LoVo (cell line): ENCODE results near the gene ABI1.

Experiments used
- DNase-seq: peaks from one replicate; pipeline ENCODE4 v3.0.0-alpha.2; 2016; ENCODE audit warnings: low spot score

ABI1 gene

GRCh38 chr10:26854524-26854923 lies 6.2 kb downstream of the ABI1 start:
- DNase-seq, result no peak

- DNase-seq, result no peak
Observed at GRCh38 chr10:26844396-26844975, 16.3 kb downstream of the ABI1 start.

GRCh38 chr10:26843736-26844135 lies 17.0 kb downstream of the ABI1 start:
- no peak for DNase-seq

GRCh38 chr10:26841733-26842317 lies 18.9 kb downstream of the ABI1 start:
- no peak for DNase-seq

GRCh38 chr10:26840938-26841732 lies 19.6 kb downstream of the ABI1 start:
- no peak for DNase-seq

GRCh38 chr10:26839966-26840627 lies 20.7 kb downstream of the ABI1 start:
- DNase-seq, result no peak

GRCh38 chr10:26837139-26837538 lies 23.6 kb downstream of the ABI1 start:
- DNase-seq, result no peak

- DNase-seq, result no peak
Observed at GRCh38 chr10:26835025-26835424, 25.7 kb downstream of the ABI1 start.

- no peak for DNase-seq
Observed at GRCh38 chr10:26832960-26833359, 27.8 kb downstream of the ABI1 start.

- no peak for DNase-seq
Observed at GRCh38 chr10:26831936-26832335, 28.8 kb downstream of the ABI1 start.

GRCh38 chr10:26829810-26830515 lies 30.8 kb downstream of the ABI1 start:
- DNase-seq, result no peak

- DNase-seq, result no peak
Observed at GRCh38 chr10:26824015-26824690, 36.6 kb downstream of the ABI1 start.

- no peak for DNase-seq
Observed at GRCh38 chr10:26821699-26822570, 38.8 kb downstream of the ABI1 start.

GRCh38 chr10:26815500-26815899 lies 45.3 kb downstream of the ABI1 start:
- DNase-seq, result no peak

- no peak for DNase-seq
Observed at GRCh38 chr10:26810435-26811026, 50.2 kb downstream of the ABI1 start.

- DNase-seq, result no peak
Observed at GRCh38 chr10:26809973-26810372, 50.8 kb downstream of the ABI1 start.

- DNase-seq, result no peak
Observed at GRCh38 chr10:26807532-26807931, 53.2 kb downstream of the ABI1 start.

GRCh38 chr10:26806557-26806956 lies 54.2 kb downstream of the ABI1 start:
- DNase-seq, result no peak

GRCh38 chr10:26805567-26806245 lies 55.1 kb downstream of the ABI1 start:
- DNase-seq, result no peak
